Spinal cord (tissue), 10 donors: ENCODE measurements around the gene LTBP1. TPM values are rescaled to one million over a fixed set of nuclear protein-coding genes. Genes with fewer than 3 reads are reported as not detected.
A peak's percentile ranks its signal among the peaks of the same experiment; 100 is the strongest.

ENCODE experiments used
- DNase-seq, 6 donors: peaks; one replicate each; pipeline versions ENCODE4 v3.0.0 to v3.0.0-alpha.2; 2013 to 2015; ENCODE audit warnings: low spot score in 6 of 6, low read depth in 4 of 6
- H3K27ac ChIP-seq: one replicate; pipeline ENCODE4 v1.5.1; 2013; ENCODE audit warnings: low read depth, low read length, control low read depth
- H3K27me3 ChIP-seq: one replicate; pipeline ENCODE4 v1.6.1; 2013; ENCODE audit warnings: low read length; ENCODE audit not compliant: control insufficient read depth, insufficient read depth
- H3K36me3 ChIP-seq: one replicate; pipeline ENCODE4 v1.6.1; 2013; ENCODE audit warnings: low read length; ENCODE audit not compliant: control insufficient read depth, insufficient read depth
- H3K4me1 ChIP-seq: one replicate; pipeline ENCODE4 v1.6.1; 2013; ENCODE audit warnings: low read length; ENCODE audit not compliant: control insufficient read depth, insufficient read depth
- H3K4me3 ChIP-seq: one replicate; pipeline ENCODE4 v1.5.1; 2013; ENCODE audit warnings: low read depth, low read length, control low read depth
- H3K9me3 ChIP-seq: one replicate; pipeline ENCODE4 v1.6.1; 2013; ENCODE audit warnings: low read length; ENCODE audit not compliant: control insufficient read depth, insufficient read depth
- WGBS: methylation state at CpG from one replicate; pipeline ENCODE4 v1.1.5; 2013; ENCODE audit warnings: missing lambda C conversion rate; ENCODE audit not compliant: insufficient coverage; 5-methylcytosine and 5-hydroxymethylcytosine counted together
- polyA plus RNA-seq, 2 donors: library from polyadenylated mRNA; unstranded; fragments of 120-200 nt; gene quantifications; one replicate each; pipeline ENCODE4 v1.2.1, GENCODE V29; 2013; ENCODE audit not compliant: insufficient read length in 2 of 2
- total RNA-seq, 2 donors: library from RNA; depleted of rRNA in 1 of 2; stranded (reverse); fragments of 120-200 nt in 1 of 2; fragments of >200 nt in 1 of 2; gene quantifications; one replicate each; pipeline versions ENCODE4 v1.2.3 to v1.2.4, GENCODE V29; 2013 to 2014
- donor health status: healthy.

LTBP1 gene
- total and polyA plus RNA-seq, 4 donors = 22.7 to 83.0 (median 51.7) TPM

DNA sequence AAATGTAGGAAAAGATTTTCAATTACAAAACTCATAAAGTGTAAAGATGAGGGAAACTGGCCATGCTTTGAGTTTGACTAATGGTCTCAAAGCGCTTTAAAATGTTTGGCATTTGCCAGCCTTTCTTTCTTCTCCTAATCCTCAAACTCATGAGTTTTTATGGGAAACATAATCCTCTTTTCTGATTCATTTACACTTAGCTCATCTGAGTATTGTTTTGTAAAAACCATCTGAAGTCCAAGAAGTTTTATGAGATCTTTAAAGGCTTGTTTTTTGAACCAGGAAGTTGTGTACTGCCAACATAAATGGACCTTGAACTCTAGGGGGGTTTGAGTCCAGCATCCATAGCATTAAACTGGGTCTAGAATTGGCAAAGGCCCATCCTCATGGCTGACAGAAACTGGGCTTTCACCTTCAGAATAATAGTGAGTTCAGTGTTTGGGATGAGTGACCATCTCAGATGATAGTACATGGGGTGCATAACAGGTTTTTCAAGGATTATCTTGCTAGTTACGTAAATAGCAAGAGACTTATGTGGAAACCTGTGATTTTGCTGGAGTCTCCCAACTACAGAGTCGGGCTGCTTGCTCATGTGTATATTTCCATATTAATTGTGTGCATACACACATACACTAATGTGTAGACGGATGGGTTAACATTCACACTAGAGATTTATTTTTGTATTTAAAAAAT, 3.8 kb upstream of the LTBP1 start:
- DNase-seq = no peak
- no peak overlapping the region for H3K27ac ChIP-seq
- H3K27me3 ChIP-seq = no peaks in the 10 kb centered on the region
- peaks cover 7% of the 10 kb centered on the region for H3K4me1 ChIP-seq
- no peaks in the 10 kb centered on the region for H3K9me3 ChIP-seq
- no peak overlapping the region for H3K4me3 ChIP-seq
- no CpG with 5 or more reads among the region's 4 CpGs for WGBS
- H3K36me3 ChIP-seq = no peaks in the 10 kb centered on the region

DNA sequence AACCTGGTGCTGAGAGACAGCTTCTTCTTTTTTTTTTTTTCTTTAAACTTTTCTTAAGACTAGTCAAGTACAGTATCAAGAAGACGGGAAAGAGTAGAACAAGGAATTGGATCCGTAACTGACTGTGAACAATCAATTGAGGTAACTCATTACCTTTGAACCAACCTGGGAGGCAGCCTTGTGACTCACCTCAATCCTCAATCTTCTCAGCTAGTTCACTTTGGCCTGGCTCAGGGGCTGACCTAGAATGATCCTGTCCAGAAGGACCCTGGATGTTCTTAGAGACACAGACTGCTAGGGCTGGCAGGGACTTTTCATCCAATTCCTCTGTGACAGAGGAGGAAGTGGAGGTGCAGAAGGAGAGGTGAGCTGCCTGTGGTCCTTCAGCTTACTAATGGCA, 1.5 kb upstream of the LTBP1 start:
- Histone ChIP-seq H3K27ac (no peak overlapping the region), H3K4me3 (no peak overlapping the region), H3K27me3 (no peaks in the 10 kb centered on the region), H3K9me3 (no peaks in the 10 kb centered on the region), H3K36me3 (no peaks in the 10 kb centered on the region), H3K4me1 (peaks cover 7% of the 10 kb centered on the region)
- DNase-seq = no peak
- WGBS = no CpG with 5 or more reads among the region's 2 CpGs

DNA sequence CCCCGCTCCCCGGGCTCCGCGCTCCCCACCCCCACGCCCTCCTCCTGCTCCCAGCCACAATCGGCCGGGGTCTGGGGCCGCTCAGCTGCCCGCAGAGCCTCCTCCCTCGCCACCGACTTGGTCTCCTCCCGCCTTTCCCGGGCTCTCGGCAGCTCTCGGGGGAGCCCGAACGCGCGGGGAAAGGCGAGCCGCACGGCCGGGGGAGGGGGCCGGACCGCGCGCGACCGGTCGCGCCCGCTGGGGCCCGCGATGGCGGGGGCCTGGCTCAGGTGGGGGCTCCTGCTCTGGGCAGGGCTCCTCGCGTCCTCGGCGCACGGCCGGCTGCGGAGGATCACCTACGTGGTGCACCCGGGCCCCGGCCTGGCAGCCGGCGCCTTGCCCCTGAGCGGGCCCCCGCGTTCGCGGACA, 327 bp downstream of the LTBP1 start:
- no peak for DNase-seq
- H3K9me3 ChIP-seq = no peaks in the 10 kb centered on the region
- no peaks in the 10 kb centered on the region for H3K36me3 ChIP-seq
- WGBS = under 1% methylated on average over 46 of the region's 52 CpGs
- peaks cover 7% of the 10 kb centered on the region for H3K4me1 ChIP-seq
- H3K4me3 ChIP-seq = peak overlapping the region; percentile 59
- H3K27me3 ChIP-seq = no peaks in the 10 kb centered on the region
- H3K27ac ChIP-seq = no peak overlapping the region

DNA sequence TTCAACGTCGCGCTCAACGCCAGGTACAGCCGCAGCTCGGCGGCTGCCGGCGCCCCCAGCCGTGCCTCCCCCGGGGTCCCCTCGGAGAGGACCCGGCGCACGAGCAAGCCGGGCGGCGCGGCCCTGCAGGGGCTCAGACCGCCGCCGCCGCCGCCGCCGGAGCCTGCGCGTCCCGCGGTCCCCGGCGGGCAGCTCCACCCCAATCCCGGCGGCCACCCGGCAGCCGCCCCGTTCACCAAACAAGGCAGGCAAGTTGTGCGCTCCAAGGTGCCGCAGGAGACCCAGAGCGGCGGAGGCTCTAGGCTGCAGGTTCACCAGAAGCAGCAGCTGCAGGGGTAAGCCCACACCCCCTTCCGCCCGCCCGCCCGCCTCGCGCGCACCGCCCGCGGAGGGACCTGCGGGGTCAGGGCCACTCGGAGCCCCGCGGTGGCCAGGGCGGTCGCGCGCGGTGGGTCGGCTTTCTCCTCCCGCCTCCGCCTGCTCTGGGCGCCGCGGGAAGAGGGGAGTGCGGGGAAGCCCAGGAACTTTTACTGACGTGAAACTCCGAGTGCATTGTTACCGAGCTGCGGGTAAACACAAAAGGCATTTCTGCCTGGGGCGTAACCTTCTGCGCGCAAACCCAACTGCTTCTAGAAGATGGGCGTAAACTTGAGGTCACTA, 861 bp downstream of the LTBP1 start:
- Histone ChIP-seq H3K4me1 (peaks cover 7% of the 10 kb centered on the region), H3K9me3 (no peaks in the 10 kb centered on the region), H3K27ac (no peak overlapping the region), H3K36me3 (no peaks in the 10 kb centered on the region), H3K4me3 (peak overlapping the region; percentile 59), H3K27me3 (no peaks in the 10 kb centered on the region)
- peak in 2 of 6 donors; percentile 53 to 57 for DNase-seq
- 0% methylated on average over 73 of the region's 75 CpGs for WGBS

DNA sequence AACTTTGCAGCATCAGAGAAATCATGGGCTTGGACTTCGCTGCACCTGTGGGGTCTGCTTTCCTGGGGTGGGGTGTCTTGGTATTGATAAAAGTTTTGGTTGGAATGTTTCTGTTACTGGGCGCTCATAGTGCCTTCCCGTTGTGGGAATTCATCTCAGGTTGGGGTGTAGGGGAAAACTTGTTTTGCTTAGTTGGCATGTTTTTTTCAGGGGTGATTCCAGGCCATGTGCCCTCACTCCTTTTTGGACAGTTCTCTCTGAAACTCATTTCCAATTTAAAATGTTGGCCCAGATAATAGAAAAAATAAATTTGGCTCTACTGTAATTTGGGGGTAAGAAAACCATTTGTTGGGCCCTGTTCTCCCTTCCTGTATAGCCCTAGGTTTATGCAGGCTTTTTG, 1.5 kb downstream of the LTBP1 start:
- no peaks in the 10 kb centered on the region for H3K9me3 ChIP-seq
- H3K4me3 ChIP-seq = peak overlapping the region; percentile 59
- no peaks in the 10 kb centered on the region for H3K27me3 ChIP-seq
- no peaks in the 10 kb centered on the region for H3K36me3 ChIP-seq
- peaks cover 10% of the 10 kb centered on the region for H3K4me1 ChIP-seq
- no peak overlapping the region for H3K27ac ChIP-seq
- DNase-seq = no peak
- 62% methylated on average over 2 of the region's 3 CpGs for whole genome bisulfite sequencing

DNA sequence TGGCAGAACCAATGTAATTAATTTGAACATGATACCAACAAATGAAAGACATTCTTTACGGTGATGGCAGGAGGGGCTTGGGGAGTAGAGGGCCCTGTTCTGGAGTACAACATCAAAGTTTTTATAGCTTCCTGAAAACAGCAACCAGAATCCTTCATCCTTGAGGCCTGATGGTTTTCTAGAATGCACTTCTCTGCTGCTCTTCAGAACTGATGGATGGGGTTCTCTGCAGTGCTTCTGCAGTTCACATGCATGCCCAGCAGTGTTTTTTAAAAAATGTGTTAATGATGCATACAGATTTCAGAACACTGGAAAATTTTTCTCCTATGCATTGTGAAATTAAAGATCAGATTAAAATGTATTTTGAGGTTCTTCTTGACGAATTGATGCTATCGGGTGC, 2.5 kb downstream of the LTBP1 start:
- no CpG with 5 or more reads among the region's 3 CpGs for WGBS
- no peaks in the 10 kb centered on the region for H3K27me3 ChIP-seq

DNA sequence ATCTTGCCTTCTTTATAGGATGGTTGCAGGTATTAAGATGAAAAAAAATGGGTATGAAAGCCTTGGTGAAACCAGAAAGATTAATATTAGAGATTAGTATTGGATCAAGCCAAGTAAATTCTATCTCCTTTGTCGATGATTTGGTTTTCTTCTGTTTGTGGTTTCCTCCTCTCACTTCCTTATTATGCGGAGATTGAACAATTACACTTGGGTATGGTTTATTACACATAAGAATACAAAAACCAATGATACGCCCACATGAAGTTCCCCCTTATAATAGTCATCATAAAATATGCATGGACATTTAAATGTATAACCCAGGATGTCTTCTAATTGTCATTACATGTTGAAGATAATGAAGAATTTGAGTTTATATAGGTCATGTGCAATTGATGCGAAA, 4.9 kb downstream of the LTBP1 start:
- Histone ChIP-seq H3K4me1 (peaks cover 6% of the 10 kb centered on the region), H3K36me3 (no peaks in the 10 kb centered on the region), H3K27me3 (no peaks in the 10 kb centered on the region), H3K27ac (no peak overlapping the region), H3K4me3 (no peak overlapping the region), H3K9me3 (no peaks in the 10 kb centered on the region)
- WGBS = 80% methylated on average over 1 of the region's 4 CpGs
- no peak for DNase-seq

More for the DNA sequence above, 2.5 kb downstream of the LTBP1 start:
- Histone ChIP-seq H3K4me3 (no peak overlapping the region), H3K27ac (no peak overlapping the region), H3K9me3 (no peaks in the 10 kb centered on the region), H3K4me1 (peaks cover 12% of the 10 kb centered on the region), H3K36me3 (no peaks in the 10 kb centered on the region)
- DNase-seq = no peak

DNA sequence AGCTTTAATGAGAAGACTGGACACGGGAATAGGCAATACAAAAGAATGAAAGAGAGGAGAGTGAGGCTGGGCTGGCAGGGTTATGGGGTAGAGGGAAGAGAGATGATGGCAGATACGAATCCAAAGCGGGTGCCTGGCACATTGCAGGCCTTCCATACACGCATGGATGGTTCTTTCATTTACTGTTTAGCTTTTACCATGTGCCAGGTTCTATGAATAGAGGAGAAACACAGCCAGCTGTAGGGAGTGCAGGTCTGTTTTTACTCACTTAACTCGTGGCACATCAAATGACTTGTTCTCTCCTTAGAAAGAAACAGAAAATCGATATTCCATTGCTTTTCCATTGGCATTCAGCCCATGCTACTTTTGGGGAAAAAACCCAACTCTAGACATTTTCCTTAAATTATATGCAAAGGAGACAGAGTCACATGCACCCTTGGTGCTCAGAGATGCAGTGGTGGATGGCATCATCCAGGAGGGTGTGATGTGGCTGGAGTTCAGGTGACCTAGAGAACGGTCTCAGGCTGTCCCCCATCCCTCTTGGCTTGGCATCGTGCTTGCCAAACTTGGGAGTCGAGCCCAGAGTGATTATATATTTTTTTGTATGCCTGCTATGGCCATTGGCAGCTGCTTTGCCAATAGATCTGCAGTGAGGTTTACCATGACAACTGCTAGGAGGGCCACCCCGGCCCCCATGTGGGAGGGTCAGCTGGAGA, 6.2 kb downstream of the LTBP1 start:
- no peak overlapping the region for H3K27ac ChIP-seq
- H3K4me1 ChIP-seq = peaks cover 6% of the 10 kb centered on the region
- no peaks in the 10 kb centered on the region for H3K36me3 ChIP-seq
- WGBS = 54% methylated on average over 6 of the region's 10 CpGs
- no peaks in the 10 kb centered on the region for H3K27me3 ChIP-seq
- H3K4me3 ChIP-seq = no peak overlapping the region
- peak in 2 of 6 donors; percentile 54 to 73 for DNase-seq
- no peaks in the 10 kb centered on the region for H3K9me3 ChIP-seq

DNA sequence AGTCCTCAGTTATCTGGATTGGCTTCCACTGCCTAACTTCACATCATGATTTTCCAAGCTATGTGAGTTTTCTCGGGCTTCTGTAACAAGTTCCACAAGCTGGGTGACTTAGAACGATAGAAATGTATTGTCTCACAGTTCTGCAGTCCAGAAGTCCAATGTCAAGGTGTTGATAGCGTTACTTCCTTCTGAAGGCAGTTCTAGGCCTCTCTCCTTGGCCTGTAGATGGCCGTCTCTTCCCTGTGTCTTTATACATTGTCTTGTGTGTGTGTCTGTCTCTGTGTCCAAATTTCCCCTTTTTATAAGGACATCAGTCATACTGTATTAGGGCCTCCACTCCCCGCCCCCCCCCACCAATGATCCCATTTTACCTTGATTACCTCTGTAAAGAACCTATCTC, 7.5 kb downstream of the LTBP1 start:
- WGBS = 94% methylated on average over 2 of the region's 5 CpGs
- Histone ChIP-seq H3K4me3 (no peak overlapping the region), H3K36me3 (no peaks in the 10 kb centered on the region), H3K9me3 (no peaks in the 10 kb centered on the region), H3K4me1 (peaks cover 6% of the 10 kb centered on the region), H3K27me3 (no peaks in the 10 kb centered on the region), H3K27ac (no peak overlapping the region)
- no peak for DNase-seq
